Stimulated activated CD4-positive, alpha-beta T cell treated with anti-CD3 and anti-CD28 coated beads, TNF-alpha, amount 100 ng/mL, for 48 hours (primary cell): ENCODE data around the gene EGF.

Experiments
- DNase-seq, 3 donors: peaks; one replicate each; pipeline ENCODE4 v3.0.0-alpha.2; 2020; ENCODE audit warnings: low read depth in 3 of 3

The EGF gene

DNA sequence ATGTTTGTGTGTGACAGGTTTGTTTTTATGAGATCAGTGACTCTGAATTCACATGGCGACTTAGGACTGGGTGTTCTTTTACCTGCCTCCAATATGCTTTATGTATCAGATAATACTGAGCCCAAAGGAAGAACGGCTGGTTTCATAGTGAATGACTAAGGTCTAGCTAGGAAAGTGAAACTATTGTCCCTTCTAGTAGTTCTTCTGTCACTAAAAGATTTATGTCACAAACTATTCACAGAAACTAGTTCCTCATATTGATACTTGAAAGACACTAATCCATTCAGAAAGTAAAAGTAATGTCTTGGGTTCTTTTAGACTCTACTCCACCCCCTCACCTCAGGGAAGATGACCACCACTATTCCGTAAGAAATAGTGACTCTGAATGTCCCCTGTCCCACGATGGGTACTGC lies 81.7 kb downstream of the EGF start:
- DNase-seq, result no peak

DNA sequence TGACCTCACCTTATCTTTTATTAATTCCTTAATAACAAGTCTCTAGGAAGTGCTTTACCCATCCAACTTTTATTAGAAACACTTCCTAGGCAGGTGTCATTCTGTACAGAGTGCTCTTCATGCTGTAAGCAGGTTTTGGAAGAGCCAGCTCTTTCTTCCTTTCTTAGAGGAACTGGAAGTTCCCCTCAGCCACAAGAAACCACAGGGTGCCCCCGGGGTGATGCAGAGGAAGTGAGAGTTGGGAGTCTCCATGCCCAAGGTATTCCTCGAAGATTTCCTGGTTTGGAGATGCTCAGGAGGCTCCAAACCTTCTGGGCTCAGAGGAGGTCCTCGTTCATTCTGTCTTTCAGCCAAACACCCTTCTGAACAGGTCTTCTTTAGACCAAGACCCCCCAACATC lies 83.8 kb downstream of the EGF start:
- no peak for DNase-seq

GRCh38 chr4:109998867-109999584 lies 86.3 kb downstream of the EGF start:
- DNase-seq, result peak in 1 of 3 donors; percentile 27

DNA sequence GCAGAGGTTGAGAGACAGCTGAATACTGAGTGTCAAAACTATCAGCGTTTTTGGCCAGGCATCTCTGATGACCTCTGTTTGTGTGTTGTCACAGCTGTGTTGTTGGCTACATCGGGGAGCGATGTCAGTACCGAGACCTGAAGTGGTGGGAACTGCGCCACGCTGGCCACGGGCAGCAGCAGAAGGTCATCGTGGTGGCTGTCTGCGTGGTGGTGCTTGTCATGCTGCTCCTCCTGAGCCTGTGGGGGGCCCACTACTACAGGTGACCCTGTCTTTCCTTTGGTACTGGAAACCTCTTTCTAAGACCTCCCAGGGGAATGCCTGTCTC lies 86.9 kb downstream of the EGF start:
- DNase-seq, result no peak

GRCh38 chr4:110002326-110002725 lies 89.6 kb downstream of the EGF start:
- no peak for DNase-seq

GRCh38 chr4:110003401-110004187 lies 90.9 kb downstream of the EGF start:
- DNase-seq, result peak in 1 of 3 donors; percentile 21

GRCh38 chr4:110004556-110004955 lies 91.9 kb downstream of the EGF start:
- DNase-seq, result no peak

DNA sequence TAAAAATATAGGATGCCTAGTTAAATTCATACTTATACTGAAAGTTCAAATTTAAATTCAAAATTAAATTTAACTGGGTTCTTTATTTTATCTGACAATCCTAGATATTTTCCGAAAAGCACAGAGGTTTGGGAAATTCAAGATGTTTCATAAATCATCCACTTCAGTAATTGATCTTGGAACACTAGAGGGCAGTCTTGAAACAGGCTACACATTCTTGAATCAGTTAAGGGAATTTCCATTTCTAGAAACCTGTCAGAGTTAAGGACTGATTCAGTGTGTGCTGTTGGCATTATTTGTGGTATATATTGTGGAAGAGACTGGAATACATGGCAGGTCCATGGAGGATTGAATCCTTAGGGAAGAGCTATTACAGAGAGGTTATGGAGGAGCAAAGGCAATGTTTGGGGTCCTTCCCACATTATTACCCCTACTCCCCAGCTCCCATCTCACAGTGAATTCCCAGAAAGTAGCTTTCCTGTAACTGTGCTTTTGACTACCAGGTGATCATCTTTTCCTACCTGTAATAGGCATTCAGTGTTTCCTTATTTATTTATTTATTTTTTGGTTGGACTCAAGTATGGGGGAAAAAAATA lies 92.9 kb downstream of the EGF start:
- no peak for DNase-seq

- no peak for DNase-seq
These were observed 94.5 kb downstream of the EGF start for GRCh38 chr4:110007217-110007616.

DNA sequence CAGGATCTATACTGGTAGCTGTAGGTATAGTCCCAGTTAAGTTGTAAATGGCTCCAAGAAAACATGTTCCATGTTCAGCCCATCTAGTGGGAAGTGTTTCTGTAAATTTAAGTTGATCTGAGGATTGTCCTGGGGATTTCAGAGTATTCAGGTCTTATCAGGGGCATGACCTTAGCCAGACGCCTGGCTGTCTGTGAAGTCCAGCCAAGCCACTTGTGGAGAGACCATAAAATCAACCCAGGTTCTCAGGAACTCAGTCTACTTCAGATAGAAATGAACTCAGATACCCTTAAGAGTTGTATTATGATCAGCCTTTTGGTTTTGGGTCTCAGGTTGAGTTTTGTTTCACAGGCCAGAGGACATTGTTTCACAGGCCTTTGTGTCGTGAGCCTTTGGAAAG lies 95.9 kb downstream of the EGF start:
- DNase-seq, result no peak

DNA sequence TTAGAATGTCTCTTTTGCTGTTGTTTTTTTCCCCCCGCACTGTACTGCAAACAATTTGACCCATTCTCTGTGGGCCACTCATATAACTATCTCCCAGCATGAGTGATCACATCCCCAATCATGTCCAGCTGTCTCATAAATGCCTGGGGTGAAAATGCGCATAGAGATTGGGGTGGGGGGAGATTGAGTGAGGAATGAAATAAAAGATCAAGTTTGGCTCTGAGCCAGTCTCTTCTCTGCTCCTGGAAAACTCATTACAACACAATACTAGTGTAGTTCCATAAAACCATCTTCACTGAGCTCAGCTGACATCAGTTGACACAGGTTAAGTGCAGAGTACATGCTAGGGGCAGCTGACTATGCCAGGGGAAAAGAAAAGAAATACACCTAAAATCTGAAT lies 96.9 kb downstream of the EGF start:
- DNase-seq, result no peak

GRCh38 chr4:110010797-110011196 lies 98.1 kb downstream of the EGF start:
- DNase-seq, result no peak

GRCh38 chr4:110012917-110013316 lies 100.2 kb downstream of the EGF start:
- no peak for DNase-seq

GRCh38 chr4:110014233-110014632 lies 101.5 kb downstream of the EGF start:
- DNase-seq, result no peak

DNA sequence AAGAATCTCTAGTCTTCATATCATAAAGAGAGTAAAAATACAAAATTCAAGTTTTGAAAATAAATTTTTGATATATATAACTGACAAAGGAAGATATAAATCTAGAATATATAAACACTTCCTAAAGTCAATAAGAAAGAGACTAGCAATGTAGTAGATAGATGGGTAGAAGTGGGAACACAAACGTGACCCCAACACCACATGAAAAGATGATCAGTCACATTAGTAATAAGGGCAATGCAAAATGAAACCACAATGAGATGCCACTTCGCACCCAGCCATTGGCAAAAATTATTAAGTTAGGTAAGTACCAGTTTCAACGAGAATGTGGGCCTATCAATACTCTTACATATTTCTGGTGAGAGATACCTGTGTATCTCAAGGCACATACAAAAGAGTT lies 106.5 kb downstream of the EGF start:
- DNase-seq, result no peak

DNA sequence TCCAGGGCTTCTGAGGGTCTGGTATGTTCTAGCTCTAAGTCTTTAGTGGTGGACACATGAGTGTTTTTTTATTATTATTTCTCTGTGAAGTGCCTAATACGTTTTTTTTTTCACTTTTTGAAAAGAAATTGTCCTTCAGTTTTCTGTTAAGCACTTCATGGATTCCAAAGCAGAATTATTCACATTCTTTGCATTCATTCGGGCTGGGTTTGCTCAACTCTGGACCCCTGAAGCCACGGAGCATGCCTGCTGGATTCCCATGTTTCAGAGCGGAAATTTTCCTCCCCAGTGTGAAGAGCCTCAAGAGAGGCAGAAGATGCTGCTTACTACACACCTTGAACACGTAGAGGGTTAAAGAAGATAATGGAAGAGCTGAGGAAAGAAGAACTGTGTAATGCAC lies 107.5 kb downstream of the EGF start:
- DNase-seq, result no peak

DNA sequence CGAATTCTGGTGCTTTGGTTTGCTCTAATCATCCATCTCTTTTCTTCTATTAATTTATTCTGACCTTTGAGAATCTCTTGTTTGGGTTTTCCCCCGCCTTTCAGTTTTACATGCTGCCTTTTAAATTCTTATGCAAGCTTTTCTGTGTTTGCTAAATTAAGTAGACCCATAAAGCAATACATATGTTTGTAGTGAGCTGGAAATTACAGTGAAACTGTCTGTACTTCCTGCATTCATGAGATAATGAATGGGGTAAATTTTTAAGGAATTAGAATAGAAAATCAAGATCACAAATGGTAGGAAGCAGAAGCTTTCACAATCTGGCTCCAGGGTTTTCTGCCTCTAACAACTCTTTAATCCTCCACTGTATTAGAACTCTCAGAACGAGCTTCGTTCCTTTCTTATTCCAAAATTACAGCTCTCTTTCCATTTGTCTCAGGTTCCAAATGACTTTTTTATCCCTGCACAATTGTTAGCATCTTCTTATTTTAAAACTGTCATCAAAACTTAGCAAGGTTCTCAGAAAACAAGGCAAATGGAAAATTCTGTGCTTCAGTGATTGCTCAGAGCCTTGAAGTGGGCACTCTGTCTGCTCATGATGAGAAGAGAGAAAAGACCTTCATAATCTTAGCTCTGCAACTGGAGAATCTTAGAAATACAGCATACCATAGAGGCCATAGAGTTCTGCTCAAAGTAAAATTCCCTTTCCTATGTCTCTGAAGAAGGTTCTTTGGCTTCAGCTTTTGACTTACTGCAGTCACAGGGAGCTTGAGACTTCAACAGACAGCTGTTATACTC lies 108.2 kb downstream of the EGF start:
- DNase-seq, result no peak

GRCh38 chr4:110022457-110022856 lies 109.8 kb downstream of the EGF start:
- no peak for DNase-seq

DNA sequence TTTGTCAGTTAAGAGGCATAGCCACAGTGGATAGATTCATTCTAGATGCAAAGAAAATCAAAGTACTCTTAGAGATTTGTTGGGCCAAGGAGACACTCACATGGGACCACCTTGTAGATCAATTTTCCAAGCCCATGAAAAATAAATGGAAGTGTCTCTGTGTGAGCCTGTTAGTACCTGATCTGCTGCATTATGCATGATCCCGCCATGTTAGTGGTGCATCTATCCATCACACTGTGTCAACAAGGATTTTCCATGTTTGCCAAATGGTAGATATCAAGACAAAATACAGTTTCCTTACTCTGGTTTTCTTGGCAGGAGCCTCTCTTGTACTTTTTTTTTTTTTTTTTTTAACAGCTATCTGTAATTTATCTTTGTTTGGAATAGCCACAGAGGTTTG lies 112.4 kb downstream of the EGF start:
- no peak for DNase-seq

- DNase-seq, result no peak
These were observed 113.0 kb downstream of the EGF start for GRCh38 chr4:110025718-110026117.

- DNase-seq, result no peak
These were observed 119.9 kb downstream of the EGF start for GRCh38 chr4:110032603-110033002.

GRCh38 chr4:110033355-110034025 lies 120.8 kb downstream of the EGF start:
- no peak for DNase-seq
